Endothelial cell of umbilical vein (primary cell): ENCODE measurements around the gene F5. TPM values are rescaled to one million over a fixed set of nuclear protein-coding genes. Genes with fewer than 3 reads are reported as not detected.

Experiments
- BruUV-seq: library from RNA; stranded (reverse); fragments of 400-500 nt; replicated peaks from 2 replicates; lab custom pipeline; 2021; lab: Mats Ljungman, UMichigan
- CTCF ChIA-PET: fragments of 300-600, 350-600 bp; sonication (Branson Sonifier 250); formaldehyde crosslinking; loops from one replicate; lab custom pipeline; 2021; ENCODE audit warnings: antibody characterized with exemption, inconsistent platforms; lab: Charles Lee
- POLR2A ChIA-PET: fragments of 300-600, 350-600 bp; sonication (Branson Sonifier 250); formaldehyde crosslinking; loops from one replicate; lab custom pipeline; 2021; ENCODE audit warnings: antibody characterized with exemption, inconsistent platforms; lab: Charles Lee
- DNase-seq: peaks from one replicate; pipeline ENCODE4 v3.0.0-alpha.2; 2011; ENCODE audit warnings: low read depth, low spot score
- FAIRE-seq: peaks from 2 replicates; lab custom pipeline; 2011; peaks lifted over from hg19 to GRCh38; lab: Jason Lieb, UNC
- H2AFZ ChIP-seq: 2 replicates; pipeline ENCODE4 v1.6.0; 2012; ENCODE audit warnings: low read depth, low read length, control low read depth, inconsistent platforms
- H3K27ac ChIP-seq: 2 replicates; pipeline ENCODE4 v1.5.1; 2011; ENCODE audit warnings: low read depth, mild to moderate bottlenecking, control low read depth, low read length, moderate library complexity; ENCODE audit not compliant: insufficient read depth
- H3K27me3 ChIP-seq, 2 experiments: 2 replicates each; pipeline versions ENCODE4 v1.6.0 to v1.6.1; 2011; ENCODE audit warnings: low read length in 2 of 2, mixed read lengths in 1 of 2; ENCODE audit not compliant: control insufficient read depth in 2 of 2, insufficient read depth in 2 of 2
- H3K36me3 ChIP-seq, 2 experiments: 2 replicates in 1 of 2; 3 replicates in 1 of 2; pipeline ENCODE4 v1.5.1; 2011; ENCODE audit warnings: low read length in 2 of 2, mild to moderate bottlenecking in 1 of 2, moderate library complexity in 1 of 2; ENCODE audit not compliant: control insufficient read depth in 2 of 2, insufficient read depth in 2 of 2; ENCODE audit errors: extremely low read depth in 1 of 2
- H3K4me1 ChIP-seq: 3 replicates; pipeline ENCODE4 v1.5.1; 2011; ENCODE audit warnings: mild to moderate bottlenecking, low read length; ENCODE audit not compliant: control insufficient read depth, insufficient read depth; ENCODE audit errors: extremely low read depth
- H3K4me2 ChIP-seq: 2 replicates; pipeline ENCODE4 v1.6.1; 2011; ENCODE audit warnings: low read length, control low read depth, mixed read lengths; ENCODE audit not compliant: insufficient read depth
- H3K4me3 ChIP-seq, 3 experiments: fragments of 200-600 bp in 1 of 3; sonication (generic), shearing (Covaris generic) in 1 of 3; replicated peaks in 1 of 3; 2 replicates each; pipeline ENCODE4 v1.5.1; 2011 to 2016; ENCODE audit warnings: control low read depth in 3 of 3, low read length in 3 of 3, mild to moderate bottlenecking in 2 of 3, inconsistent platforms in 1 of 3, low read depth in 1 of 3, moderate library complexity in 1 of 3; ENCODE audit not compliant: insufficient read depth in 1 of 3
- H3K79me2 ChIP-seq: 2 replicates; pipeline ENCODE4 v1.6.0; 2012; ENCODE audit warnings: low read length, inconsistent platforms; ENCODE audit not compliant: control insufficient read depth, insufficient read depth
- H3K9ac ChIP-seq: replicated peaks from 2 replicates; pipeline ENCODE3; 2011; ENCODE audit warnings: low read length, control low read depth; ENCODE audit not compliant: insufficient read depth; ENCODE audit errors: extremely low read depth
- H3K9me1 ChIP-seq: replicated peaks from 3 replicates; pipeline ENCODE4 v1.6.0; 2011; ENCODE audit warnings: mild to moderate bottlenecking, low read length; ENCODE audit not compliant: control insufficient read depth, insufficient read depth; ENCODE audit errors: extremely low read depth
- H3K9me3 ChIP-seq: replicated peaks from 2 replicates; pipeline ENCODE4 v1.5.1; 2012; ENCODE audit warnings: low read length, inconsistent platforms; ENCODE audit not compliant: control insufficient read depth, insufficient read depth
- H4K20me1 ChIP-seq: replicated peaks from 2 replicates; pipeline ENCODE3; 2011; ENCODE audit warnings: mild to moderate bottlenecking, low read length; ENCODE audit not compliant: control insufficient read depth, insufficient read depth; ENCODE audit errors: extremely low read depth
- CTCF ChIP-seq, 2 donors: IDR thresholded peaks; 1 replicate in 1 of 2; 2 replicates in 1 of 2; pipeline ENCODE4 v1.5.1; 2011; ENCODE audit warnings: low read length in 2 of 2, mild to moderate bottlenecking in 2 of 2, moderate library complexity in 2 of 2, control low read depth in 1 of 2, inconsistent platforms in 1 of 2, low read depth in 1 of 2; ENCODE audit not compliant: insufficient read depth in 1 of 2; ENCODE audit errors: extremely low read depth in 1 of 2
- EZH2 ChIP-seq: IDR thresholded peaks from 2 replicates; pipeline ENCODE4 v1.6.1; 2012; ENCODE audit warnings: borderline replicate concordance, low read depth, mild to moderate bottlenecking, moderate library complexity, low read length, inconsistent platforms; ENCODE audit not compliant: severe bottlenecking
- FOS ChIP-seq: IDR thresholded peaks from 2 replicates; pipeline ENCODE4 v1.6.1; 2011; ENCODE audit warnings: mild to moderate bottlenecking, low read length, moderate library complexity, borderline replicate concordance; ENCODE audit not compliant: insufficient read depth
- GATA2 ChIP-seq: IDR thresholded peaks from 2 replicates; pipeline ENCODE4 v1.7.0; 2011; ENCODE audit warnings: low read depth, mild to moderate bottlenecking, moderate library complexity, mixed read lengths, low read length; ENCODE audit not compliant: insufficient read length, insufficient read depth
- JUN ChIP-seq: IDR thresholded peaks from 2 replicates; pipeline ENCODE4 v1.6.1; 2011; ENCODE audit warnings: borderline replicate concordance, low read depth; ENCODE audit not compliant: insufficient read length, insufficient read depth
- MAX ChIP-seq: IDR thresholded peaks from 2 replicates; pipeline ENCODE4 v1.6.1; 2011; ENCODE audit not compliant: insufficient read depth, insufficient read length
- MYC ChIP-seq: IDR thresholded peaks from one replicate; pipeline ENCODE4 v1.6.1; 2011; ENCODE audit warnings: mild to moderate bottlenecking, low read depth, low read length
- POLR2A ChIP-seq: IDR thresholded peaks from 2 replicates; pipeline ENCODE4 v1.6.1; 2012; ENCODE audit warnings: low read depth, mild to moderate bottlenecking, control low read depth, low read length
- POLR2AphosphoS5 ChIP-seq: IDR thresholded peaks from 2 replicates; pipeline ENCODE4 v1.6.1; 2012; ENCODE audit warnings: low read depth, mild to moderate bottlenecking, control low read depth, low read length, moderate library complexity; ENCODE audit not compliant: insufficient read depth
- dilution Hi-C: fragments of 300-500 bp; cut with MboI; formaldehyde crosslinking; loops from one replicate; pipeline ENCODE4 v1.15.0; 2019; ENCODE audit warnings: low sequenced_read_pairs; ENCODE audit not compliant: extremely low pct_ligation_motif_present
- intact Hi-C: fragments of 100-400 bp; cut with micrococcal nuclease; formaldehyde crosslinking; loops from one replicate; pipeline ENCODE4 v1.10.0; 2022
- polyA plus RNA-seq, 4 experiments: library from polyadenylated mRNA; depleted of rRNA in 3 of 4; stranded (reverse) in 3 of 4; unstranded in 1 of 4; fragments of >200 nt; gene quantifications; 2 replicates each; pipeline versions ENCODE4 v1.2.1 to v1.2.3, GENCODE V29; 2011 to 2012; ENCODE audit warnings: missing spikeins in 1 of 4
- total RNA-seq: library from RNA; stranded (reverse); gene quantifications from 2 replicates; pipeline ENCODE4 v1.2.3, GENCODE V29; 2021

Gene F5
- total and polyA plus RNA-seq, 2 donors (not counting 3 experiments of a cell fraction or from before 2014, with no cell fraction given) = not detected

GRCh38 chr1:169475806-169476387, 110.4 kb downstream of the F5 start:
- Histone ChIP-seq H3K9ac (no peak overlapping the region), H3K9me3 (no peaks in the 10 kb centered on the region), H3K9me1 (no peaks in the 10 kb centered on the region), H3K4me1 (no peaks in the 10 kb centered on the region), H3K36me3 (no peaks in the 10 kb centered on the region), H3K79me2 (peaks cover 15% of the 10 kb centered on the region), H3K27ac (no peak overlapping the region), H3K4me3 (no peak overlapping the region), H4K20me1 (no peaks in the 10 kb centered on the region), H3K27me3 (no peaks in the 10 kb centered on the region), H2AFZ (no peak overlapping the region), H3K4me2 (no peak overlapping the region)
- TF ChIP-seq MAX = no peak
- TF ChIP-seq FOS = no peak
- TF ChIP-seq EZH2 = no peak
- TF ChIP-seq POLR2A = no peak
- no peak for TF ChIP-seq JUN
- FAIRE-seq (no peak), DNase-seq (no peak)
- dilution Hi-C loops (no loop called here), intact Hi-C loops (no loop called here)
- no TSS peak for BruUV-seq
- ChIA-PET CTCF (interaction anchor here (1.3 kb wide), 1 partner anchor 70 kb away, joined by 3 read pairs; no protein-coding TSS in a partner anchor), POLR2A (no interaction called here)

- CTCF ChIA-PET = interaction anchor here (0.6 to 1.3 kb wide), 2 partner anchors 12 to 35 kb away, joined by 3 read pairs; no protein-coding TSS in a partner anchor
- no peak for FAIRE-seq
- DNase-seq = no peak
Measured at GRCh38 chr1:169474302-169474995, 111.8 kb downstream of the F5 start.

More at GRCh38 chr1:169474302-169474995, 111.8 kb downstream of the F5 start:
- no peak overlapping the region for H2AFZ ChIP-seq
- TF ChIP-seq MAX = no peak
- TF ChIP-seq GATA2 = no peak
- no peak for TF ChIP-seq POLR2A
- TF ChIP-seq JUN = no peak
- TF ChIP-seq FOS = no peak
- no peak for TF ChIP-seq CTCF (IDR thresholded peaks at IDR 0.05; ENCODE audit: extremely low read depth in 1 of 2, insufficient read depth in 1 of 2, low read depth in 1 of 2, low read length in 2 of 2)
- no peak for TF ChIP-seq MYC
- no peak for TF ChIP-seq EZH2
- no peak for TF ChIP-seq POLR2AphosphoS5
- H3K27me3 ChIP-seq = no peaks in the 10 kb centered on the region
- H3K79me2 ChIP-seq = peaks cover 6% of the 10 kb centered on the region
- H3K4me1 ChIP-seq = no peaks in the 10 kb centered on the region
- dilution Hi-C loops = no loop called here
- H3K9me1 ChIP-seq = no peaks in the 10 kb centered on the region
- H3K27ac ChIP-seq = no peak overlapping the region
- no TSS peak for BruUV-seq
- no peak overlapping the region for H3K4me3 ChIP-seq
- intact Hi-C loops = loop anchor here (5.0 kb wide), 1 partner anchor 107 kb away; the partner anchor contains the start of genes BLZF1 and NME7
- no peak overlapping the region for H3K9ac ChIP-seq
- H3K36me3 ChIP-seq = no peaks in the 10 kb centered on the region
- no peaks in the 10 kb centered on the region for H3K9me3 ChIP-seq
- H4K20me1 ChIP-seq = no peaks in the 10 kb centered on the region
- POLR2A ChIA-PET = no interaction called here
- H3K4me2 ChIP-seq = no peak overlapping the region
